IPS DF 6.9 (cell line): ENCODE measurements around the gene SESN3.
"Not testable (repeated sequence)": the region's sequence is repeated elsewhere in the genome, so short reads cannot be mapped to it uniquely, and the experiment has no call there.

Source experiments
- DNase-seq: peaks from one replicate; pipeline ENCODE4 v3.0.0-alpha.2; 2013; ENCODE audit warnings: low read depth, low spot score
- H3K27ac ChIP-seq: one replicate; pipeline ENCODE4 v1.5.1; 2013; ENCODE audit warnings: low read length, control low read depth
- H3K27me3 ChIP-seq: 2 replicates; pipeline ENCODE4 v1.6.1; 2013; ENCODE audit warnings: mild to moderate bottlenecking, low read length; ENCODE audit not compliant: control insufficient read depth, insufficient read depth
- H3K36me3 ChIP-seq: 2 replicates; pipeline ENCODE4 v1.6.1; 2013; ENCODE audit warnings: low read length; ENCODE audit not compliant: control insufficient read depth, insufficient read depth
- H3K4me1 ChIP-seq: 2 replicates; pipeline ENCODE4 v1.6.1; 2013; ENCODE audit warnings: low read length; ENCODE audit not compliant: control insufficient read depth, insufficient read depth
- H3K4me3 ChIP-seq: 2 replicates; pipeline ENCODE4 v1.5.1; 2013; ENCODE audit warnings: mild to moderate bottlenecking, low read length
- H3K9me3 ChIP-seq: 2 replicates; pipeline ENCODE4 v1.6.1; 2013; ENCODE audit warnings: low read length, inconsistent platforms; ENCODE audit not compliant: control insufficient read depth, insufficient read depth
- WGBS: extraction: QIAGEN DNeasy Blood & Tissue Kit; methylation state at CpG from one replicate; pipeline ENCODE4 v1.1.7; 2013; ENCODE audit warnings: mixed read lengths, missing lambda C conversion rate; ENCODE audit not compliant: insufficient read length, insufficient coverage; 5-methylcytosine and 5-hydroxymethylcytosine counted together

Gene SESN3

GRCh38 chr11:95219599-95219998 is 11.4 kb downstream of the SESN3 start:
- Histone ChIP-seq H3K9me3 (no peaks in the 10 kb centered on the region), H3K4me3 (no peak overlapping the region), H3K4me1 (no peaks in the 10 kb centered on the region), H3K27me3 (no peaks in the 10 kb centered on the region), H3K27ac (no peak overlapping the region), H3K36me3 (no peaks in the 10 kb centered on the region)
- no peak for DNase-seq
- WGBS, result no CpG with 5 or more reads among the region's 3 CpGs

- Histone ChIP-seq H3K27ac (no peak overlapping the region), H3K4me1 (no peaks in the 10 kb centered on the region), H3K4me3 (no peak overlapping the region), H3K36me3 (no peaks in the 10 kb centered on the region), H3K9me3 (no peaks in the 10 kb centered on the region), H3K27me3 (no peaks in the 10 kb centered on the region)
- no CpG with 5 or more reads among the region's 2 CpGs for WGBS
- no peak for DNase-seq
Observed at GRCh38 chr11:95218149-95218548, 12.9 kb downstream of the SESN3 start.

- Histone ChIP-seq H3K36me3 (no peaks in the 10 kb centered on the region), H3K27me3 (no peaks in the 10 kb centered on the region), H3K4me1 (no peaks in the 10 kb centered on the region), H3K27ac (no peak overlapping the region), H3K9me3 (no peaks in the 10 kb centered on the region), H3K4me3 (no peak overlapping the region)
- no peak for DNase-seq
- WGBS, result no CpG with 5 or more reads among the region's 1 CpG
Observed at GRCh38 chr11:95212609-95213008, 18.4 kb downstream of the SESN3 start.

- not testable (repeated sequence) for H3K4me3 ChIP-seq, H3K36me3 ChIP-seq, H3K4me1 ChIP-seq, H3K27ac ChIP-seq, H3K9me3 ChIP-seq, H3K27me3 ChIP-seq, DNase-seq
- WGBS, result no CpG with 5 or more reads among the region's 6 CpGs
Observed at GRCh38 chr11:95209535-95209934, 21.5 kb downstream of the SESN3 start.

GRCh38 chr11:95200781-95201457 is 30.1 kb downstream of the SESN3 start:
- DNase-seq, result no peak
- Histone ChIP-seq H3K27me3 (no peaks in the 10 kb centered on the region), H3K4me1 (no peaks in the 10 kb centered on the region), H3K27ac (no peak overlapping the region), H3K9me3 (no peaks in the 10 kb centered on the region), H3K36me3 (no peaks in the 10 kb centered on the region), H3K4me3 (no peak overlapping the region)
- WGBS, result no CpG with 5 or more reads among the region's 4 CpGs

- Histone ChIP-seq H3K4me1 (no peaks in the 10 kb centered on the region), H3K27me3 (no peaks in the 10 kb centered on the region), H3K36me3 (no peaks in the 10 kb centered on the region), H3K4me3 (no peak overlapping the region), H3K9me3 (no peaks in the 10 kb centered on the region), H3K27ac (no peak overlapping the region)
- no peak for DNase-seq
- no CpG with 5 or more reads among the region's 5 CpGs for WGBS
Observed at GRCh38 chr11:95195831-95196230, 35.2 kb downstream of the SESN3 start.

GRCh38 chr11:95193541-95193940 is 37.5 kb downstream of the SESN3 start:
- no peaks in the 10 kb centered on the region for H3K27me3 ChIP-seq
- DNase-seq, result no peak
- no peak overlapping the region for H3K27ac ChIP-seq
- no peak overlapping the region for H3K4me3 ChIP-seq
- no peaks in the 10 kb centered on the region for H3K9me3 ChIP-seq
- no CpG with 5 or more reads among the region's 1 CpG for WGBS
- no peaks in the 10 kb centered on the region for H3K4me1 ChIP-seq
- H3K36me3 ChIP-seq, result no peaks in the 10 kb centered on the region; the same call in 1 of the 2 replicates

DNA sequence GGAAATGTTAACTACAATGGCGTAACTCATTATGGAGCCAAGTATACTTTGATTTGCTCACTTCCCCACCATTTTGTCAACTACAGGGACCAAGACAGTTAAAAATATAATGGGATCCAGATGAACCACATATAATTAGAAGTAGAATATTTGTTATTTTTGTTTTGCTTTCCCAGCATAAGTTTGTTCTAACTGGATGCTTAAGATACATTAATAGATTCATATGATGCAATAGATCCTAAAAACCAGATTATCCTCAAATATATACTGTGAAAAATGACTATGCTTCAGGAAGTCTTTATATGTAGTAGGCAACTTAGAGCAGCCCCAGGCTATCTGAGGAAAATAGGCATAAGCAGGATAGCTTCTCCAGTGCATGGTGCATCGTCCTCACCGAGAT is 38.3 kb downstream of the SESN3 start:
- no CpG with 5 or more reads among the region's 3 CpGs for WGBS
- no peak overlapping the region for H3K4me3 ChIP-seq
- no peaks in the 10 kb centered on the region; the same call in 1 of the 2 replicates for H3K36me3 ChIP-seq
- H3K27ac ChIP-seq, result no peak overlapping the region
- no peaks in the 10 kb centered on the region for H3K9me3 ChIP-seq
- H3K4me1 ChIP-seq, result no peaks in the 10 kb centered on the region
- no peak for DNase-seq
- no peaks in the 10 kb centered on the region for H3K27me3 ChIP-seq

- peaks cover under 1% of the 10 kb centered on the region; the same call in 1 of the 2 replicates for H3K36me3 ChIP-seq
- H3K4me3 ChIP-seq, result no peak overlapping the region
- no peaks in the 10 kb centered on the region for H3K27me3 ChIP-seq
- H3K9me3 ChIP-seq, result no peaks in the 10 kb centered on the region
- no peaks in the 10 kb centered on the region for H3K4me1 ChIP-seq
- DNase-seq, result no peak
- no peak overlapping the region for H3K27ac ChIP-seq
Observed at GRCh38 chr11:95187723-95188122, 43.3 kb downstream of the SESN3 start.

DNA sequence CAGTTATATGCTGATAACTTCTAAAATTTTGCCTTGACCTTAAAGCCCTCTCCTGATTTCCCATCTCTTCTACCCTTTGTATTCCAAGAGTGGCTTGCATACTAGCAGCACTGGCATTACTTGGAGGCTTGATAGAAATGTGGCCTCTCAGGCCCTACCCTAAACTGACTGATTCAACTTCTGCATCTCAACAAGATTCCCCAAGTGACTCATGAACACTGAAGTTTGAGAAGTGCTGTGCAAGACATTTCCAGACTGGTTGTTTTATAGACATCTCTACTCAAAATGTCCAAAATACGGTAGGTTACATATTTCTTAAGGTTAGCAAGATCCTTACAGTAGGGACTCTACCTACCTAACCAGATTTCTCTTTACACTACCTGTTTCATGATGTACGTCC is 48.6 kb downstream of the SESN3 start:
- Histone ChIP-seq H3K4me1 (no peaks in the 10 kb centered on the region), H3K27me3 (no peaks in the 10 kb centered on the region), H3K27ac (no peak overlapping the region), H3K36me3 (peaks cover 3% of the 10 kb centered on the region; the same call in 1 of the 2 replicates), H3K9me3 (no peaks in the 10 kb centered on the region), H3K4me3 (no peak overlapping the region)
- DNase-seq, result no peak
- no CpG with 5 or more reads among the region's 2 CpGs for WGBS

- no peaks in the 10 kb centered on the region for H3K9me3 ChIP-seq
- WGBS, result no CpG with 5 or more reads among the region's 4 CpGs
- no peaks in the 10 kb centered on the region; the same call in 1 of the 2 replicates for H3K36me3 ChIP-seq
- no peak overlapping the region for H3K27ac ChIP-seq
- H3K27me3 ChIP-seq, result no peaks in the 10 kb centered on the region
- no peak overlapping the region for H3K4me3 ChIP-seq
- H3K4me1 ChIP-seq, result no peaks in the 10 kb centered on the region
- no peak for DNase-seq
Observed at GRCh38 chr11:95175818-95176380, 55.1 kb downstream of the SESN3 start.
